GM12875 (cell line): Measurements from ENCODE around the gene NRCAM.

Experiments
- H3K4me3 ChIP-seq: one replicate; pipeline ENCODE4 v1.5.1; 2011; ENCODE audit warnings: low read depth, low read length, control low read depth
- CTCF ChIP-seq: IDR thresholded peaks from 2 replicates; pipeline ENCODE4 v1.5.1; 2011; ENCODE audit warnings: low read depth, mild to moderate bottlenecking, control low read depth, inconsistent platforms, low read length, moderate library complexity, borderline replicate concordance; ENCODE audit not compliant: insufficient read depth

NRCAM gene

GRCh38 chr7:108164946-108165345 is 291.3 kb downstream of the NRCAM start:
- H3K4me3 ChIP-seq: no peak overlapping the region
- TF ChIP-seq CTCF: no peak

GRCh38 chr7:108164342-108164741 is 291.9 kb downstream of the NRCAM start:
- no peak for TF ChIP-seq CTCF
- H3K4me3 ChIP-seq: no peak overlapping the region

GRCh38 chr7:108158776-108159175 is 297.5 kb downstream of the NRCAM start:
- no peak for TF ChIP-seq CTCF
- H3K4me3 ChIP-seq: no peak overlapping the region

GRCh38 chr7:108157606-108158335 is 298.5 kb downstream of the NRCAM start:
- no peak overlapping the region for H3K4me3 ChIP-seq
- TF ChIP-seq CTCF: no peak

GRCh38 chr7:108156897-108157605 is 299.2 kb downstream of the NRCAM start:
- no peak for TF ChIP-seq CTCF
- no peak overlapping the region for H3K4me3 ChIP-seq

- no peak for TF ChIP-seq CTCF
- no peak overlapping the region for H3K4me3 ChIP-seq
Measured at GRCh38 chr7:108152198-108152597, 304.0 kb downstream of the NRCAM start.

GRCh38 chr7:108149908-108150307 is 306.3 kb downstream of the NRCAM start:
- no peak for TF ChIP-seq CTCF
- no peak overlapping the region for H3K4me3 ChIP-seq
